Left forelimb (tissue), 1 donor: ENCODE data around the gene PLP2.
"Not testable (repeated sequence)": the region's sequence is repeated elsewhere in the genome, so short reads cannot be mapped to it uniquely, and the experiment has no call there.

Source experiments
- DNase-seq: peaks from one replicate; pipeline ENCODE4 v3.0.0-alpha.2; 2018; ENCODE audit warnings: low spot score

The PLP2 gene

DNA sequence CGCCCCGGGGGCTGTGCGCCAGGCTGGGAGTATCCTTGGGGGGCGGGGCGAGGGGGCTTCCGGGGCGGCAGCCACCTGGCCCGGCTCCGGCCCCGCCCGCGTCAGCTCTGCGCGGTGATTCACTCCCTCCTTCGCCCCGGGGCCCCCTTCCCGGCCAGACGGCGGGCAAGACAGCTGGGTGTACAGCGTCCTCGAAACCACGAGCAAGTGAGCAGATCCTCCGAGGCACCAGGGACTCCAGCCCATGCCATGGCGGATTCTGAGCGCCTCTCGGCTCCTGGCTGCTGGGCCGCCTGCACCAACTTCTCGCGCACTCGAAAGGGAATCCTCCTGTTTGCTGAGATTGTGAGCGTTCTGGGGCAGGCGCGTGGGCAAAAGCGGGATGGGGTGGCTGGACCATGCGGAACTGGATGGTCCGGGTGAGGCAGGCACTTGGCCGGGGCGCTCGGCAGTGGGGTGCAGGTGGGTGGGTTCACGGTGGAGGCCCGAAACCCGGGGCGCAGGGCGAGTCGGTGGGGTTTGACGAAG is at the start of gene PLP2:
Gene PLP2, plus strand, starts transcription at position 147 of the 528 bp plus-strand sequence. Its CDS starts 103 bp downstream, at position 250.
- peak; percentile 68 for DNase-seq

GRCh38 chrX:49122499-49122898 is 49.2 kb upstream of the PLP2 start:
- no peak for DNase-seq

DNA sequence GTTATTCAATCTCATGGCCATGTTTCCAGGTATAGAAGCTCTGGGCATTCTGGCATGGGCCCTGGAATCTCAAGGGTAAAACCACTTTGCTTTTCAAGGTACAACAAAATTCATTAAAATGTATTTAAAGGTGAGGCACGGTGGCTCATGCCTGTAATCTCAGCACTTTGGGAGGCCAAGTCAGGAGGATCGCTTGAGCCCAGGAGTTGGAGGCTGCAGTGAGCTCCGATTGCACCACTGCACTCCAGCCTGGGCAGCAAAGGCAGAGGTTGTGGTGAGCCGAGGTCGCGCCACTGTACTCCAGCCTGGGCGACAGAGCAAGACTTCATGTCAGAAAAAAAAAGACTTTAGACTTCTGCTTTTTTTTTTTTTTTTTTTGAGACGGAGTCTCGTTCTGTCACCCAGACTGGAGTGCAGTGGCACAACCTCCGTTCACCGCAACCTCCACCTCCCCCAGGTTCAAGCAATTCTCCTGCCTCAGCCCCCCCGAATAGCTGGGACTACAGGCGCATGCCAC is 43.9 kb upstream of the PLP2 start:
- DNase-seq = not testable (repeated sequence)

GRCh38 chrX:49129427-49129826 is 42.3 kb upstream of the PLP2 start:
- no peak for DNase-seq

- DNase-seq = not testable (repeated sequence)
Observed at GRCh38 chrX:49132275-49132674, 39.4 kb upstream of the PLP2 start.

GRCh38 chrX:49133759-49134158 is 37.9 kb upstream of the PLP2 start:
- DNase-seq = no peak

DNA sequence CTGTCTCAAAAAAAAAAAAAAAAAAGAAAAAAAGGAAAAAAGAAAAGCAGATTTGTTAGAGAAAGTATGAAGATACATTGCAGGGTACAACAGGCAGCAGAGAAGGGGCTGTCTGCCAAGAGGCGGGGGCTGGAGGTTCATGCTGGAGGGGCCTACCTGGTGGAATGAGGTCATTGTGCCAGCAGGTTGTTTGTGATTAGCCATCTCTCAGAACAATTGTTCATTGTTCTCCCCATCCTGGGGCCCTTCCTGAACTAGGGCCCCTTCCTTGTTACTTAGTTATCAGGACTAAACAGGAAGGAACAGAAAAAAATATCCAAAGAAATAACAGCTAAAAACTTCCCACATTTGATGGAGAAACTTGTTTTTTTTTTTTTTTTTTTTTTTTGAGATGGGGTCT is 34.2 kb upstream of the PLP2 start:
- no peak for DNase-seq

GRCh38 chrX:49139713-49140112 is 32.0 kb upstream of the PLP2 start:
- no peak for DNase-seq

- not testable (repeated sequence) for DNase-seq
Observed at GRCh38 chrX:49142264-49142663, 29.4 kb upstream of the PLP2 start.

DNA sequence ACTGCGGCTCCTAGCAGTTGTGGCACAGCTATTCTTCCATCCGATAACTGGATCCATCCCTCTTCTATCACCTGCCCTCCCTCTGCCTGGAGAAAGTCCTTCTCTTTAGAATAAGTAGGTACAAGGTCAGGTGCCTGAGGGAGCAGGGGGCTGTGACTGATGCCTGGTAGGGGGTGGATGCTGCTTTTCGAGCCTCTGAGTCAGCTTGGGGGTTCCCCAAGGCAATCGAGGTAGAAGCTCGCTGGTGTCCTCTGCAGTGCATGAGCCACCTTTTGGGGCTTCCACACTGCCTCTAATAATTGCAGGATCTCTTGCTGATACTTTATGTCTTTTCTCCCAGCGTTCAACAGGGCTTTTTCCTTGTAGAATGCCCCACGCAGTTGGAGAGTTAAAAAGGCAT is 28.5 kb upstream of the PLP2 start:
- DNase-seq = not testable (repeated sequence)

GRCh38 chrX:49147282-49147681 is 24.4 kb upstream of the PLP2 start:
- no peak for DNase-seq

GRCh38 chrX:49147936-49148335 is 23.8 kb upstream of the PLP2 start:
- no peak for DNase-seq

GRCh38 chrX:49148390-49149100 is 23.2 kb upstream of the PLP2 start:
- DNase-seq = not testable (repeated sequence)

- DNase-seq = not testable (repeated sequence)
Observed at GRCh38 chrX:49149291-49149690, 22.4 kb upstream of the PLP2 start.

DNA sequence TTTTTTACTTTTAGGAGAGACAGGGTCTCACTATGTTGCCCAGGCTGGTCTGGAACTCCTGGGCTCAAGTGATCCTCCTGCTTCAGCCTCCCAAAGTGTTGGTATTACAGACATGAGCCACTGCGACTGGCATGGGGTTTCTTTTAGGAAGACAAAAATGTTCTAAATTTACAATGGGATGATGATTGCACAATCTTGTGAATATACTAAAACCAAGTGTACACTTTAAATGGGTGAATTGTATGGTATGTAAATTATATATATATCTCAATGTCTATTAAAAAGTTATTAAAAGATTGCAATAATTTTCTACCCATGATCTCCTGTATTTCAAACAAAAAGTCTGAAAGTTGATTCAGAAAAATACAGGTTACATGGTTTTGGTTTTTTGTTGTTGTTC is 18.2 kb upstream of the PLP2 start:
- DNase-seq = no peak

DNA sequence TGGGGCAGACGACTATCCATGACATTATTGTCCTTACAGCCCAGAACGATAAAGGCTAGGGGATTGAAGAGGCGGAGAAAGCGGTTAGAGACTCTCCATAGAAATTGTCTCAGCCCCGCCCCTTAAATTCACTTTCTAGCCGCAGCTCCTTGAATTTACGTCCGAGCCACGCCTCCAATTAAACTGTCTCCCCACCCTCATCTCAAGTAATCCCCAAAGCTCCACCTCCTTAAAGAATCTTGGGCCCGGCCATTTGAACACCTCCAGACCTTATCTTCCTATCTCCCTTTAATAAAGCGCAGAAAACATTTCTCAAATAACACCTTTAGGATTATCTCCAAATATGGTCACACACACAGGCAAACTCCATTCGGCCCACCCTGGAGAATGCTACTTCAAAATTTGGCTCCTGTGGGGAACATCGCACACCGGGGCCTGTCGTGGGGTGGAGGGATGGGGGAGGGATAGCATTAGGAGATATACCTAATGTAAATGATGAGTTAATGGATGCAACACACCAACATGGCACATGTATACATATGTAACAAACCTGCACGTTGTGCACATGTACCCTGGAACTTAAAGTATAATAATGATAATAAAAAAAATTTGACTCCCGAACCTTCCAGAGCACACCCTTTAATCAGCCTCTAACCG is 16.3 kb upstream of the PLP2 start:
- no peak for DNase-seq

DNA sequence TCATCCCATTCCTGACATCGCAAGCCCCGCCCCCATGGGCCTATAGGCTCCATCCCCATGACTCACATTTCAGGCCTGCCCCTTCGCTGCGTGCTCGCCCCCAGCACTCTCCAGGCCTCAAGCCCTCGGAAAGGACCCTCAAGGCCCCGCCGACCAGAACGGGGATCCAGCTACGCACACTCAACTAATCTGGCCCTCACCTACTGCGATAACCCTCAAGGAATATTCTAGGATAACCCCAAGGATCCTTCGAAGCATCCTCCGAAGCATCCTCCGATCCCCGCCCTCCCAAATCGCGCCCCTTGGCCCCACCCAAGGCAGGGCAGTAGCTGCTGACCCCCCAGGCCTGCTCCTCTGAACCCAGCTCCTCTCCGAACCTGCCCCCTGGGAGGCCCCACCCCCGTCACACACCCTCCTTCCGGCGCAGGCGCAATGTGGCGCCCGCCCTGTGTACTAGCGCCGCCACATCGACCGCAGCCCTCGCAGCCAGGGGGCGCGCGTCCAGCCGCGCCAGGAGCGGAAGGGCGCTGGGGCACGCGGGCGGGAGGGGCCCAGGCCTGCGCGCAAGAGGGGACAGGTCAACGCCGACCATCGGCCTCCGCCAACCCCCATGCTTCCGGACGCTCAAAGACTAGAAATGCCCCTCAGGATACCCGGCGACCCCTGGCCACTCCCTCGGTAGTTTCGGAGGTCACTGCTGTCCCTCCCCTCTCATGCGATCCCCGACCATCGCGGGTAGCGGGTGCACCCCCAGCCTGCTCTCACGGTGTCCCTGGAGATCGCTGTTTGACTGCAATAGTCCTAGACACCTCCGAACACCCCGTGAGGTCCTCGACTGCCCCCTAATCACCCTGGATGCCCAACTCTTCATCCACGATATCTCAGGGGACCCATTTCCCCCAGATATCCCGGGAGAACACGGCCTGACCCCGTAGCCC is 15.5 kb upstream of the PLP2 start:
- DNase-seq = peak; percentile 91

DNA sequence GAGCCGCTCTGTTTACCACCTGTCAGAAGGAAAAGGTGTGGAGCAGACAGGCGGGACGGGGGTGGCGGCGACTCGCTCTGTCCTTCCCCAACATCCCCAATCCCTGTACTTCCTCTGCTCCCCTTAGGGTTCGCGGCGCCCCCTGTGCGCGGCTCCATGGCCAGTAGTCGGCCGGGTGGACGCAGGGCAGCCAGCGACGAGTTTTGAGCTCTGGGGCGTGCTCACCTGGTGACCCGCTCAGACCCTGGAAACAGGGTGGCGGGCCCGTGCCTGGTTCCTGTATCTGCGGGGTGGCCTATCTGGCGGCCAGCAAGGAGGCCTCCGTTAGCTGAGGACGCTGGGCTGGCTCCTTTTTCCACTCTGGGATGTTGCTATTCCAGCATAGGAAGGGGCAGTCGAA is 14.5 kb upstream of the PLP2 start:
- no peak for DNase-seq

GRCh38 chrX:49160908-49161307 is 10.8 kb upstream of the PLP2 start:
- DNase-seq = no peak

DNA sequence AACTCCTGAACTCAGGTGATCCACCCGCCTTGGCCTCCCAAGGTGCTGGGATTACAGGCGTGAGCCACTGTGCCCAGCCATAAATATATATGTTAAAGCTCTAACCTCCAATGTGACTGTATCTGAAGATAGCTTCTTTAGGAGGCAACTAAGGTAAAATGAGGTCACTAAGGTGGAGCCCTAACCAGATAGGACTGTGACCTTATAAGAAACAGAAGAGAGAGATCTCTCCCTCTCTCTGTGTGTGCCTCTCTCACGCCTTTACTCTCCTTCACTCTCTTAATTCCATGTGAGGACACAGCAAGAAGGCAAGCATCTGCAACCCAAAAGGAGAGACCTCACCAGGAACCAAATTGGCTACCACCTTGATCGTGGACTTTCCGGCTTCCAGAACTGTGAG is 10.1 kb upstream of the PLP2 start:
- DNase-seq = no peak

GRCh38 chrX:49162620-49163019 is 9.1 kb upstream of the PLP2 start, which contains the start of gene MAGIX:
TSS of gene MAGIX (plus strand) at chrX:49162758. CDS start at chrX:49162890, 132 bp downstream.
- no peak for DNase-seq
